Smooth muscle cell (in vitro differentiated cells): ENCODE data around the gene KMT2A. TPM values are rescaled to one million over a fixed set of nuclear protein-coding genes. Genes with fewer than 3 reads are reported as not detected.

Experiments used
- DNase-seq: peaks from one replicate; lab custom pipeline; 2025; ENCODE audit not compliant: unreplicated experiment; lab: John Stamatoyannopoulos, UW
- H2AFZ ChIP-seq: fragments of 200-600 bp; sonication (generic); 2 replicates; pipeline ENCODE4 v1.6.0; 2016; ENCODE audit warnings: antibody characterized with exemption, low read depth, mild to moderate bottlenecking
- H3F3A ChIP-seq: fragments of 200-600 bp; sonication (generic); 2 replicates; pipeline ENCODE4 v1.6.0; 2017; ENCODE audit warnings: antibody characterized with exemption, low read depth
- H3K27ac ChIP-seq: fragments of 200-600 bp; sonication (generic); 2 replicates; pipeline ENCODE4 v1.5.1; 2016; ENCODE audit warnings: low read depth, mild to moderate bottlenecking
- H3K27me3 ChIP-seq: fragments of 200-600 bp; sonication (generic); 2 replicates; pipeline ENCODE4 v1.6.1; 2016; ENCODE audit warnings: low read depth, mild to moderate bottlenecking
- H3K36me3 ChIP-seq: fragments of 200-600 bp; sonication (generic); 2 replicates; pipeline ENCODE4 v1.5.1; 2016; ENCODE audit warnings: low read depth
- H3K4me1 ChIP-seq: fragments of 200-600 bp; sonication (generic); 2 replicates; pipeline ENCODE4 v1.5.1; 2016; ENCODE audit warnings: low read depth
- H3K4me2 ChIP-seq: fragments of 200-600 bp; sonication (generic); 2 replicates; pipeline ENCODE4 v1.6.0; 2016; ENCODE audit warnings: mild to moderate bottlenecking
- H3K4me3 ChIP-seq: fragments of 200-600 bp; sonication (generic); 2 replicates; pipeline ENCODE4 v1.5.1; 2016; ENCODE audit warnings: mild to moderate bottlenecking
- H3K79me2 ChIP-seq: fragments of 200-600 bp; sonication (generic); 2 replicates; pipeline ENCODE4 v1.6.0; 2016; ENCODE audit warnings: low read depth, mild to moderate bottlenecking
- H3K9ac ChIP-seq: fragments of 200-600 bp; sonication (generic); 2 replicates; pipeline ENCODE4 v1.6.0; 2016; ENCODE audit warnings: low read depth
- H3K9me3 ChIP-seq: fragments of 200-600 bp; sonication (generic); replicated peaks from 2 replicates; pipeline ENCODE4 v1.5.1; 2016; ENCODE audit warnings: low read depth
- H4K20me1 ChIP-seq: fragments of 200-600 bp; sonication (generic); 2 replicates; pipeline ENCODE4 v1.6.0; 2016; ENCODE audit warnings: low read depth
- CTCF ChIP-seq: fragments of 200-600 bp; sonication (generic); IDR thresholded peaks from 2 replicates; pipeline ENCODE4 v1.5.1; 2017; ENCODE audit warnings: borderline replicate concordance, mild to moderate bottlenecking, antibody characterized with exemption; ENCODE audit not compliant: insufficient read depth, poor library complexity, severe bottlenecking
- WGBS: methylation state at CpG from one replicate; pipeline ENCODE4 v1.1.7; 2016; ENCODE audit warnings: low lambda C conversion rate; 5-methylcytosine and 5-hydroxymethylcytosine counted together
- polyA plus RNA-seq: library from polyadenylated mRNA; unstranded; fragments of >200 nt; fragmentation: Nextera tagmentation; extraction: Ambion mirVana; gene quantifications from 2 replicates; pipeline ENCODE4 v1.2.1, GENCODE V29; 2016
- total RNA-seq: library from RNA; depleted of rRNA; stranded (reverse); fragments of >200 nt; gene quantifications from 2 replicates; pipeline ENCODE4 v1.2.3, GENCODE V29; 2014

Gene KMT2A
- total and polyA plus RNA-seq, 2 experiments from 2014 or later: 15.5 to 27.8 TPM

GRCh38 chr11:118532852-118533768, 96.8 kb downstream of the KMT2A start:
- H3K4me1 ChIP-seq: peaks cover 7% of the 10 kb centered on the region
- no peaks in the 10 kb centered on the region for H3K27me3 ChIP-seq
- no peak for TF ChIP-seq CTCF
- no peaks in the 10 kb centered on the region for H3K79me2 ChIP-seq
- H2AFZ ChIP-seq: no peak overlapping the region
- H3K27ac ChIP-seq: no peak overlapping the region
- H3K4me3 ChIP-seq: no peak overlapping the region
- no peaks in the 10 kb centered on the region for H3K36me3 ChIP-seq
- WGBS: 93% methylated on average over 19 of the region's 19 CpGs
- H3K9me3 ChIP-seq: no peaks in the 10 kb centered on the region
- no peak for DNase-seq
- no peak overlapping the region for H3K9ac ChIP-seq
- no peak overlapping the region for H3K4me2 ChIP-seq
- no peaks in the 10 kb centered on the region for H4K20me1 ChIP-seq
- no peaks in the 10 kb centered on the region for H3F3A ChIP-seq

- Histone ChIP-seq H4K20me1 (no peaks in the 10 kb centered on the region), H3K36me3 (no peaks in the 10 kb centered on the region), H3K9ac (no peak overlapping the region), H3K27me3 (no peaks in the 10 kb centered on the region), H3K4me3 (no peak overlapping the region), H3K27ac (no peak overlapping the region), H3K4me2 (no peak overlapping the region), H3K79me2 (no peaks in the 10 kb centered on the region), H3K9me3 (no peaks in the 10 kb centered on the region), H3F3A (no peaks in the 10 kb centered on the region), H3K4me1 (peaks cover 7% of the 10 kb centered on the region), H2AFZ (no peak overlapping the region)
- WGBS: 91% methylated on average over 27 of the region's 27 CpGs
- TF ChIP-seq CTCF: no peak
- DNase-seq: no peak
Measured at GRCh38 chr11:118533769-118534729, 97.8 kb downstream of the KMT2A start.

- no peaks in the 10 kb centered on the region for H3K9me3 ChIP-seq
- DNase-seq: no peak
- peaks cover 2% of the 10 kb centered on the region for H3K4me1 ChIP-seq
- H3K79me2 ChIP-seq: no peaks in the 10 kb centered on the region
- 91% methylated on average over 9 of the region's 9 CpGs for WGBS
- H3K4me3 ChIP-seq: no peak overlapping the region
- no peaks in the 10 kb centered on the region for H4K20me1 ChIP-seq
- H3K27me3 ChIP-seq: no peaks in the 10 kb centered on the region
- no peak overlapping the region for H3K9ac ChIP-seq
- H3K36me3 ChIP-seq: no peaks in the 10 kb centered on the region
- no peak overlapping the region for H3K27ac ChIP-seq
- no peak overlapping the region for H2AFZ ChIP-seq
- no peak for TF ChIP-seq CTCF
- H3F3A ChIP-seq: no peaks in the 10 kb centered on the region
- no peak overlapping the region for H3K4me2 ChIP-seq
Measured at GRCh38 chr11:118535261-118535660, 99.0 kb downstream of the KMT2A start.
